Measurements from ENCODE around the gene EPS8L3.

Gene EPS8L3

DNA sequence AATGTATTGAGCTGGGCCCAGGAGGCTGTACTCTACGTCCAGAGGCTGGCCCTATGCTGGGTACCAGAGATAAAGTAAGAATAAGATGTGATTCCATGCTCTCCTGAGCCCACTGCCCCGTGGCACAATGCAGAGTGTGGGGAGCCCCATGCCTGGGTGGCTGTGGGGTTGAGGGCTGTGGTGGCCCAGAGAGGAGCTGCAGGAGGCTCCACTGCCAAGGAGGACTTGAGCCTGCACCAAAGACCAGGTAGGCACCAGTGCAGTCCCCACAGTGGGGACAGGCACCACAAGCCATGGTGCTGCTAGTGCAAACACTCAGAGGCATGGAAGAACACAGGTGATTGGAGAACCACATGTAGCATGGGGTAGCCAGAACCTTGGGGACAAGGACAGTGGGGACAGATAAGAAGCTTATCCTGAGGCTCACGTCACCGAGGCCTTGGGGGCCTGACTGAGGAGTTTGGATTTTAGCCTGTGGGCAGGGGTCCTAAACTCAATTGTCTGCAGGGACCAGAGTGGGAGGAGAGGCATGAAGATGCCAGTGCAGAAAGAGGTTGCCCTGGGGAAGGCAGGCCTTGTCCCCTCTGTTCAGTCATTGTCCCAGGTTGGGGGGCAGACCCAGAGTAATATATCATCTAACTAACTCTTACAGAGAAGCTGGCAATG, 21.9 kb upstream of the EPS8L3 start:
- Histone ChIP-seq H3K4me1 (ENCODE audit: control insufficient read depth in 1 of 2, insufficient read depth in 1 of 2, low read depth in 1 of 2, low read length in 1 of 2) (peaks cover 30 to 35% of the 10 kb centered on the region in 2 experiments), H3K4me3 (ENCODE audit: low read depth in 1 of 2, low read length in 1 of 2) (no peak overlapping the region), H3K9me3 (no peaks in the 10 kb centered on the region), H3K27me3 (no peaks in the 10 kb centered on the region), H3K27ac (no peak overlapping the region), H3K36me3 (no peaks in the 10 kb centered on the region)
- TF ChIP-seq, protein P1, sequence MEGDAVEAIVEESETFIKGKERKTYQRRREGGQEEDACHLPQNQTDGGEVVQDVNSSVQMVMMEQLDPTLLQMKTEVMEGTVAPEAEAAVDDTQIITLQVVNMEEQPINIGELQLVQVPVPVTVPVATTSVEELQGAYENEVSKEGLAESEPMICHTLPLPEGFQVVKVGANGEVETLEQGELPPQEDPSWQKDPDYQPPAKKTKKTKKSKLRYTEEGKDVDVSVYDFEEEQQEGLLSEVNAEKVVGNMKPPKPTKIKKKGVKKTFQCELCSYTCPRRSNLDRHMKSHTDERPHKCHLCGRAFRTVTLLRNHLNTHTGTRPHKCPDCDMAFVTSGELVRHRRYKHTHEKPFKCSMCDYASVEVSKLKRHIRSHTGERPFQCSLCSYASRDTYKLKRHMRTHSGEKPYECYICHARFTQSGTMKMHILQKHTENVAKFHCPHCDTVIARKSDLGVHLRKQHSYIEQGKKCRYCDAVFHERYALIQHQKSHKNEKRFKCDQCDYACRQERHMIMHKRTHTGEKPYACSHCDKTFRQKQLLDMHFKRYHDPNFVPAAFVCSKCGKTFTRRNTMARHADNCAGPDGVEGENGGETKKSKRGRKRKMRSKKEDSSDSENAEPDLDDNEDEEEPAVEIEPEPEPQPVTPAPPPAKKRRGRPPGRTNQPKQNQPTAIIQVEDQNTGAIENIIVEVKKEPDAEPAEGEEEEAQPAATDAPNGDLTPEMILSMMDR (IDR thresholded peaks at IDR 0.05) = no peak

- H3K27me3 ChIP-seq = no peaks in the 10 kb centered on the region
- H3K9me3 ChIP-seq = no peaks in the 10 kb centered on the region
- TF ChIP-seq, protein P1 (IDR thresholded peaks at IDR 0.05) = no peak
- H3K27ac ChIP-seq = no peak overlapping the region
- no peak overlapping the region for H3K4me3 ChIP-seq (ENCODE audit: low read depth in 1 of 2, low read length in 1 of 2)
- H3K4me1 ChIP-seq (ENCODE audit: control insufficient read depth in 1 of 2, insufficient read depth in 1 of 2, low read depth in 1 of 2, low read length in 1 of 2) = peaks cover 21 to 27% of the 10 kb centered on the region in 2 experiments
- H3K36me3 ChIP-seq = no peaks in the 10 kb centered on the region
These were observed 21.0 kb upstream of the EPS8L3 start for GRCh38 chr1:109784551-109785252.

GRCh38 chr1:109783436-109783835, 19.7 kb upstream of the EPS8L3 start:
- no peaks in the 10 kb centered on the region for H3K27me3 ChIP-seq
- H3K4me1 ChIP-seq (ENCODE audit: control insufficient read depth in 1 of 2, insufficient read depth in 1 of 2, low read depth in 1 of 2, low read length in 1 of 2) = peaks cover 9 to 14% of the 10 kb centered on the region in 2 experiments
- TF ChIP-seq, protein P1 (IDR thresholded peaks at IDR 0.05) = no peak
- no peaks in the 10 kb centered on the region for H3K9me3 ChIP-seq
- H3K27ac ChIP-seq = no peak overlapping the region
- H3K4me3 ChIP-seq (ENCODE audit: low read depth in 1 of 2, low read length in 1 of 2) = no peak overlapping the region
- no peaks in the 10 kb centered on the region for H3K36me3 ChIP-seq

GRCh38 chr1:109782927-109783326, 19.2 kb upstream of the EPS8L3 start:
- H3K9me3 ChIP-seq = no peaks in the 10 kb centered on the region
- TF ChIP-seq, protein P1 (IDR thresholded peaks at IDR 0.05) = no peak
- no peaks in the 10 kb centered on the region for H3K36me3 ChIP-seq
- H3K27ac ChIP-seq = no peak overlapping the region
- H3K4me3 ChIP-seq (ENCODE audit: low read depth in 1 of 2, low read length in 1 of 2) = no peak overlapping the region
- no peaks in the 10 kb centered on the region for H3K27me3 ChIP-seq
- H3K4me1 ChIP-seq (ENCODE audit: control insufficient read depth in 1 of 2, insufficient read depth in 1 of 2, low read depth in 1 of 2, low read length in 1 of 2) = peaks cover 3 to 10% of the 10 kb centered on the region in 2 experiments

DNA sequence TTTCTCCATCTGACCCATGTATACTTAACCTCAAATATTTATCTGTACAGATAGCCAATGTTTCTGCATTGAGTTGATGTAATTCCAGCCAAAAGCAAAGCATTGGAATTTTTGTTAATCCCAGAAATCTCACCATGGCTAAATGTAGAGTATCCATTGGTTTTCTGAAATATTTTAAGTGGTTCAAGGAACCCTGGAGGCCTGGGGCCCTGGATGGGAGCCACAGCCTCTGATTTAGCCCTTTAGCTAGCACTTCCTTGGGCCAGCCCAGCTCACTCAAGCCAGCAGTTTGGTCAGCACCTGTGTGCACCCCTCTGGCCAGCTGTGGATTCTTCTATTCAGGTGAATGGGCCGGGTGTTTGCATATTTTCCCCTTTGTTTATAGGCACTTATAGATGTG, 18.8 kb upstream of the EPS8L3 start:
- Histone ChIP-seq H3K27me3 (no peaks in the 10 kb centered on the region), H3K4me3 (ENCODE audit: low read depth in 1 of 2, low read length in 1 of 2) (no peak overlapping the region), H3K4me1 (ENCODE audit: control insufficient read depth in 1 of 2, insufficient read depth in 1 of 2, low read depth in 1 of 2, low read length in 1 of 2) (peaks cover under 1 to 9% of the 10 kb centered on the region in 2 experiments), H3K36me3 (no peaks in the 10 kb centered on the region), H3K27ac (no peak overlapping the region), H3K9me3 (no peaks in the 10 kb centered on the region)
- TF ChIP-seq, protein P1 (IDR thresholded peaks at IDR 0.05) = no peak
